ENCODE data around the gene STAT5B.

The STAT5B gene

GRCh38 chr17:42183741-42184711 is 92.2 kb downstream of the STAT5B start:
- H3K4me1 ChIP-seq (ENCODE audit: control insufficient read depth, insufficient read depth, low read length, poor library complexity, severe bottlenecking), result peaks cover 9% of the 10 kb centered on the region
- H3K27ac ChIP-seq (ENCODE audit: low read depth, low read length, severe bottlenecking), result no peak overlapping the region
- no peaks in the 10 kb centered on the region for H3K36me3 ChIP-seq (ENCODE audit: control insufficient read depth, insufficient read depth, low read length)
- peak overlapping the region; percentile 45 for H3K4me3 ChIP-seq (ENCODE audit: extremely low read depth, insufficient read depth, low read length, poor library complexity, severe bottlenecking)
- 16 to 19% methylated on average over 81 to 83 of the region's 83 CpGs for WGBS, 2 experiments (ENCODE audit: insufficient coverage in 2 of 2)
- no peaks in the 10 kb centered on the region for H3K9me3 ChIP-seq (ENCODE audit: control insufficient read depth, low read length)

GRCh38 chr17:42182927-42183734 is 93.1 kb downstream of the STAT5B start:
- no peaks in the 10 kb centered on the region for H3K36me3 ChIP-seq (ENCODE audit: control insufficient read depth, insufficient read depth, low read length)
- 66 to 76% methylated on average over 7 to 9 of the region's 9 CpGs for WGBS, 2 experiments (ENCODE audit: insufficient coverage in 2 of 2)
- no peak overlapping the region for H3K27ac ChIP-seq (ENCODE audit: low read depth, low read length, severe bottlenecking)
- peaks cover 9% of the 10 kb centered on the region for H3K4me1 ChIP-seq (ENCODE audit: control insufficient read depth, insufficient read depth, low read length, poor library complexity, severe bottlenecking)
- H3K9me3 ChIP-seq (ENCODE audit: control insufficient read depth, low read length), result no peaks in the 10 kb centered on the region
- H3K4me3 ChIP-seq (ENCODE audit: extremely low read depth, insufficient read depth, low read length, poor library complexity, severe bottlenecking), result peak overlapping the region; percentile 45

- H3K9me3 ChIP-seq (ENCODE audit: control insufficient read depth, low read length), result no peaks in the 10 kb centered on the region
- H3K27ac ChIP-seq (ENCODE audit: low read depth, low read length, severe bottlenecking), result no peak overlapping the region
- peaks cover 9% of the 10 kb centered on the region for H3K4me1 ChIP-seq (ENCODE audit: control insufficient read depth, insufficient read depth, low read length, poor library complexity, severe bottlenecking)
- 90 to 91% methylated on average over 2 of the region's 2 CpGs for WGBS, 2 experiments (ENCODE audit: insufficient coverage in 2 of 2)
- H3K36me3 ChIP-seq (ENCODE audit: control insufficient read depth, insufficient read depth, low read length), result no peaks in the 10 kb centered on the region
- H3K4me3 ChIP-seq (ENCODE audit: extremely low read depth, insufficient read depth, low read length, poor library complexity, severe bottlenecking), result no peak overlapping the region
These were observed 94.4 kb downstream of the STAT5B start for GRCh38 chr17:42181851-42182207.

- H3K4me3 ChIP-seq (ENCODE audit: extremely low read depth, insufficient read depth, low read length, poor library complexity, severe bottlenecking), result peak within 1 kb of the TSS; percentile 2
- 2% methylated on average over 32 to 45 of the region's 60 CpGs for whole genome bisulfite sequencing, 2 experiments (ENCODE audit: insufficient coverage in 2 of 2)
- no peaks in the 10 kb centered on the region for H3K9me3 ChIP-seq (ENCODE audit: control insufficient read depth, low read length)
- no peaks in the 10 kb centered on the region for H3K36me3 ChIP-seq (ENCODE audit: control insufficient read depth, insufficient read depth, low read length)
- no peak within 1 kb of the TSS for H3K27ac ChIP-seq (ENCODE audit: low read depth, low read length, severe bottlenecking)
- H3K4me1 ChIP-seq (ENCODE audit: control insufficient read depth, insufficient read depth, low read length, poor library complexity, severe bottlenecking), result peaks cover 9% of the 10 kb centered on the region
These were observed 95.0 kb downstream of the STAT5B start, which contains the start of gene KCNH4 for GRCh38 chr17:42180922-42181850. KCNH4 (minus strand) TSS chr17:42181142; CDS start chr17:42180945, 197 bp downstream.

- no peaks in the 10 kb centered on the region for H3K9me3 ChIP-seq (ENCODE audit: control insufficient read depth, low read length)
- no peaks in the 10 kb centered on the region for H3K36me3 ChIP-seq (ENCODE audit: control insufficient read depth, insufficient read depth, low read length)
- 1 to 4% methylated on average over 19 to 24 of the region's 33 CpGs for WGBS, 2 experiments (ENCODE audit: insufficient coverage in 2 of 2)
- no peak overlapping the region for H3K27ac ChIP-seq (ENCODE audit: low read depth, low read length, severe bottlenecking)
- H3K4me3 ChIP-seq (ENCODE audit: extremely low read depth, insufficient read depth, low read length, poor library complexity, severe bottlenecking), result peak overlapping the region; percentile 2
- H3K4me1 ChIP-seq (ENCODE audit: control insufficient read depth, insufficient read depth, low read length, poor library complexity, severe bottlenecking), result peaks cover 7% of the 10 kb centered on the region
These were observed 95.7 kb downstream of the STAT5B start for GRCh38 chr17:42180411-42180921.

- Histone ChIP-seq H3K36me3 (ENCODE audit: control insufficient read depth, insufficient read depth, low read length) (no peaks in the 10 kb centered on the region), H3K4me3 (ENCODE audit: extremely low read depth, insufficient read depth, low read length, poor library complexity, severe bottlenecking) (no peak overlapping the region), H3K9me3 (ENCODE audit: control insufficient read depth, low read length) (no peaks in the 10 kb centered on the region), H3K4me1 (ENCODE audit: control insufficient read depth, insufficient read depth, low read length, poor library complexity, severe bottlenecking) (peaks cover 7% of the 10 kb centered on the region), H3K27ac (ENCODE audit: low read depth, low read length, severe bottlenecking) (no peak overlapping the region)
- 2 to 20% methylated on average over 7 to 10 of the region's 20 CpGs for WGBS, 2 experiments (ENCODE audit: insufficient coverage in 2 of 2)
These were observed 96.2 kb downstream of the STAT5B start for GRCh38 chr17:42179911-42180410.

- no peak overlapping the region for H3K4me3 ChIP-seq (ENCODE audit: extremely low read depth, insufficient read depth, low read length, poor library complexity, severe bottlenecking)
- peaks cover 3% of the 10 kb centered on the region for H3K4me1 ChIP-seq (ENCODE audit: control insufficient read depth, insufficient read depth, low read length, poor library complexity, severe bottlenecking)
- H3K27ac ChIP-seq (ENCODE audit: low read depth, low read length, severe bottlenecking), result no peak overlapping the region
- no peaks in the 10 kb centered on the region for H3K36me3 ChIP-seq (ENCODE audit: control insufficient read depth, insufficient read depth, low read length)
- H3K9me3 ChIP-seq (ENCODE audit: control insufficient read depth, low read length), result no peaks in the 10 kb centered on the region
- WGBS, 2 experiments (ENCODE audit: insufficient coverage in 2 of 2), result 0% methylated on average over 1 of the region's 1 CpG; no CpG with 5 or more reads in 1 of the 2 experiments
These were observed 96.9 kb downstream of the STAT5B start for GRCh38 chr17:42179335-42179734.

GRCh38 chr17:42178817-42179216 is 97.4 kb downstream of the STAT5B start:
- Histone ChIP-seq H3K4me3 (ENCODE audit: extremely low read depth, insufficient read depth, low read length, poor library complexity, severe bottlenecking) (no peak overlapping the region), H3K27ac (ENCODE audit: low read depth, low read length, severe bottlenecking) (no peak overlapping the region), H3K9me3 (ENCODE audit: control insufficient read depth, low read length) (no peaks in the 10 kb centered on the region), H3K4me1 (ENCODE audit: control insufficient read depth, insufficient read depth, low read length, poor library complexity, severe bottlenecking) (peaks cover 3% of the 10 kb centered on the region), H3K36me3 (ENCODE audit: control insufficient read depth, insufficient read depth, low read length) (no peaks in the 10 kb centered on the region)
- 55 to 76% methylated on average over 9 to 14 of the region's 14 CpGs for whole genome bisulfite sequencing, 2 experiments (ENCODE audit: insufficient coverage in 2 of 2)

GRCh38 chr17:42177684-42178083 is 98.5 kb downstream of the STAT5B start:
- 80 to 90% methylated on average over 1 to 2 of the region's 2 CpGs for WGBS, 2 experiments (ENCODE audit: insufficient coverage in 2 of 2)
- Histone ChIP-seq H3K9me3 (ENCODE audit: control insufficient read depth, low read length) (no peaks in the 10 kb centered on the region), H3K27ac (ENCODE audit: low read depth, low read length, severe bottlenecking) (no peak overlapping the region), H3K4me1 (ENCODE audit: control insufficient read depth, insufficient read depth, low read length, poor library complexity, severe bottlenecking) (no peaks in the 10 kb centered on the region), H3K4me3 (ENCODE audit: extremely low read depth, insufficient read depth, low read length, poor library complexity, severe bottlenecking) (no peak overlapping the region), H3K36me3 (ENCODE audit: control insufficient read depth, insufficient read depth, low read length) (no peaks in the 10 kb centered on the region)

Data from mesodermal cell (in vitro differentiated cells).